GM10248 (cell line): Measurements from ENCODE around the gene TBX3.

ENCODE experiments used
- CTCF ChIA-PET: fragments of 300-600 bp; sonication (Branson Sonifier 250); formaldehyde crosslinking; extraction: SDS; loops from one replicate; lab custom pipeline; 2021; ENCODE audit warnings: antibody characterized with exemption; lab: Yijun Ruan, JAX
- POLR2A ChIA-PET: fragments of 350-650 bp; sonication (Branson Sonifier 250); formaldehyde crosslinking; extraction: SDS; loops from one replicate; lab custom pipeline; 2020; ENCODE audit warnings: antibody characterized with exemption; lab: Yijun Ruan, JAX
- DNase-seq: peaks from one replicate; pipeline ENCODE4 v3.0.0; 2012; ENCODE audit errors: extremely low spot score
- CTCF ChIP-seq: IDR thresholded peaks from 2 replicates; pipeline ENCODE4 v1.5.1; 2012; ENCODE audit warnings: mild to moderate bottlenecking, low read depth; ENCODE audit errors: extremely low read depth, missing control alignments, control extremely low read depth

TBX3 gene

GRCh38 chr12:114680604-114681069 lies 3.3 kb downstream of the TBX3 start:
- DNase-seq: no peak
- no peak for TF ChIP-seq CTCF
- CTCF ChIA-PET: no interaction called here
- POLR2A ChIA-PET: no interaction called here

- TF ChIP-seq CTCF: no peak
- POLR2A ChIA-PET: no interaction called here
- CTCF ChIA-PET: interaction anchor here (1.2 kb wide), 1 partner anchor 8 kb away, joined by 4 read pairs; no protein-coding TSS in a partner anchor
- DNase-seq: no peak
Measured at GRCh38 chr12:114679942-114680341, 4.0 kb downstream of the TBX3 start.

GRCh38 chr12:114679452-114679875 lies 4.5 kb downstream of the TBX3 start:
- ChIA-PET POLR2A (no interaction called here), CTCF (interaction anchor here (1.2 kb wide), 1 partner anchor 8 kb away, joined by 4 read pairs; no protein-coding TSS in a partner anchor)
- no peak for DNase-seq
- no peak for TF ChIP-seq CTCF

- no peak for DNase-seq
- ChIA-PET CTCF (interaction anchor here (1.2 kb wide), 1 partner anchor 9 kb away, joined by 4 read pairs; no protein-coding TSS in a partner anchor), POLR2A (no interaction called here)
- no peak for TF ChIP-seq CTCF
Measured at GRCh38 chr12:114678718-114679117, 5.3 kb downstream of the TBX3 start.

GRCh38 chr12:114678028-114678427 lies 5.9 kb downstream of the TBX3 start:
- ChIA-PET CTCF (no interaction called here), POLR2A (no interaction called here)
- DNase-seq: no peak
- TF ChIP-seq CTCF: no peak

- ChIA-PET CTCF (no interaction called here), POLR2A (no interaction called here)
- no peak for DNase-seq
- no peak for TF ChIP-seq CTCF
Measured at GRCh38 chr12:114676142-114676741, 7.7 kb downstream of the TBX3 start.
